GM12873 (cell line): ENCODE data around the gene HAVCR1.

Experiments used
- CTCF ChIP-seq: IDR thresholded peaks from 2 replicates; pipeline ENCODE4 v1.5.1; 2012; ENCODE audit warnings: low read depth, mild to moderate bottlenecking, moderate library complexity, low read length, control low read depth; ENCODE audit not compliant: insufficient read depth; ENCODE audit errors: missing control alignments

Gene HAVCR1

GRCh38 chr5:157080286-157080685 lies 21.4 kb upstream of the HAVCR1 start:
- no peak for TF ChIP-seq CTCF

- TF ChIP-seq CTCF, result no peak
Observed at GRCh38 chr5:157076558-157076957, 17.6 kb upstream of the HAVCR1 start.

GRCh38 chr5:157072508-157072907 lies 13.6 kb upstream of the HAVCR1 start:
- no peak for TF ChIP-seq CTCF

GRCh38 chr5:157069949-157070348 lies 11.0 kb upstream of the HAVCR1 start:
- TF ChIP-seq CTCF, result peak; percentile 14

GRCh38 chr5:157068785-157069184 lies 9.9 kb upstream of the HAVCR1 start:
- TF ChIP-seq CTCF, result no peak

- TF ChIP-seq CTCF, result no peak
Observed at GRCh38 chr5:157068339-157068738, 9.4 kb upstream of the HAVCR1 start.

- no peak for TF ChIP-seq CTCF
Observed at GRCh38 chr5:157067005-157067404, 8.1 kb upstream of the HAVCR1 start.
